Hematopoietic multipotent progenitor cell (in vitro differentiated cells): Measurements from ENCODE around the gene SAG. TPM values are rescaled to one million over a fixed set of nuclear protein-coding genes. Genes with fewer than 3 reads are reported as not detected.
"Not testable (repeated sequence)": the region's sequence is repeated elsewhere in the genome, so short reads cannot be mapped to it uniquely, and the experiment has no call there.

ENCODE experiments used
- DNase-seq, 3 donors: peaks; one replicate each; pipeline ENCODE4 v3.0.0-alpha.2; 2011 to 2015; ENCODE audit warnings: low read depth in 2 of 3, low spot score in 2 of 3
- total RNA-seq: library from RNA; depleted of rRNA; stranded (reverse); fragments of >200 nt; gene quantifications from one replicate; pipeline ENCODE4 v1.2.3, GENCODE V29; 2012

SAG gene
- total RNA-seq, 1 donor, result under 0.01 TPM

GRCh38 chr2:233328922-233329321 lies 21.3 kb downstream of the SAG start:
- no peak for DNase-seq

- no peak for DNase-seq
These were observed 22.0 kb downstream of the SAG start for GRCh38 chr2:233329489-233330135.

- DNase-seq, result peak; percentile 57 to 97 (median 94)
These were observed 23.9 kb downstream of the SAG start for GRCh38 chr2:233331536-233331935.

- DNase-seq, result no peak
These were observed 24.5 kb downstream of the SAG start for GRCh38 chr2:233332125-233332524.

DNA sequence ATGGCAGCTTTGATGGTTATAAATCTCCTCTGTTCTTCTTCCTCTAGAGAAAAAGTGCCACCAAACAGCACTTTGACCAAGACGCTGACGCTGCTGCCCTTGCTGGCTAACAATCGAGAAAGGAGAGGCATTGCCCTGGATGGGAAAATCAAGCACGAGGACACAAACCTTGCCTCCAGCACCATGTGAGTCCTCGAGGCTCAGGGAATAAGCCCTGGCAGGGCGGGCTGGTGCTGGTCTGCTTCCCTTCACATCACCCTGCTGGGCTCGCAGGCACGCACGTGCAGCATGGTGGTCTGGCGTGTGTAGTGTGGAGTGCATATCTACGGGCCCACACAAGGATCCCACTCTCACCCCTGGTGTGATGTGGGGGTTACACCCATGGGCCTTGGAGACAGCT lies 27.3 kb downstream of the SAG start:
- DNase-seq, result no peak

DNA sequence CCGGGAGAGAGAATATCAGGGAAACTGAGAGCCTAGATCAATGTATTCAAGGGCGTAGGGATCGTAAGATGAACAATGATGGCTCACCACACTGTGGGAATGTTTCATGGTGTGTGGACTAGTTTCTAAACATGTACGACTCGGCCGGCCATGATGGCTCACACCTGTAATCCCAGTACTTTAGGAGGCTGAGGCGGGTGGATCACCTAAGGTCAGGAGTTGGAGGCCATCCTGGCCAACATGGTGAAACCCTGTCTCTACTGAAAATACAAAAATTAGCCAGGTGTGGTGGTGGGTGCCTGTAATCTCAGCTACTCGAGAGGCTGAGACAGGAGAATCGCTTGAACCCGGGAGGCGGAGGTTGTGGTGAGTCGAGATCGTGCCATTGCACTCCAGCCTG lies 28.5 kb downstream of the SAG start:
- not testable (repeated sequence) for DNase-seq

- no peak for DNase-seq
These were observed 28.9 kb downstream of the SAG start for GRCh38 chr2:233336541-233336940.

GRCh38 chr2:233338046-233338445 lies 30.4 kb downstream of the SAG start:
- no peak for DNase-seq

- no peak for DNase-seq
These were observed 31.3 kb downstream of the SAG start for GRCh38 chr2:233338812-233339368.

- no peak for DNase-seq
These were observed 31.8 kb downstream of the SAG start for GRCh38 chr2:233339427-233339826.

DNA sequence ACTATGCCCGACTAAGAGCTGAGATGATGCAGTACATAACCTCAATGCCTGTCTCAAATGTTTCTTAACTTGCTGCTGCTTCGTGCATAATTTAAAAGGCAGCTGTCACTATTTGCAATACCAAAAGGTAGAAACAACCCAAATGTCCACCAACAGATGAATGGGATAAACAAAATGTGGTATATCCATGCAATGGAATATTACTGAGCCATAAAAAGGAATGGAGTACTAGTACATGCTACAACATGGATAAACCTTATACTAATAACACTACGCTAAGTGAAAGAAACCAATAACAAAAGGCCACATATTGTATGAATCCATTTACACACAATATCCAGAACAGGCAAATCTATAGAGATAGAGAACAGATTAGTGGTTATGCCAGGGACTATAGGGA lies 33.7 kb downstream of the SAG start:
- DNase-seq, result no peak

- DNase-seq, result no peak
These were observed 34.7 kb downstream of the SAG start for GRCh38 chr2:233342301-233342700.

- no peak for DNase-seq
These were observed 35.6 kb downstream of the SAG start for GRCh38 chr2:233343171-233343705.

DNA sequence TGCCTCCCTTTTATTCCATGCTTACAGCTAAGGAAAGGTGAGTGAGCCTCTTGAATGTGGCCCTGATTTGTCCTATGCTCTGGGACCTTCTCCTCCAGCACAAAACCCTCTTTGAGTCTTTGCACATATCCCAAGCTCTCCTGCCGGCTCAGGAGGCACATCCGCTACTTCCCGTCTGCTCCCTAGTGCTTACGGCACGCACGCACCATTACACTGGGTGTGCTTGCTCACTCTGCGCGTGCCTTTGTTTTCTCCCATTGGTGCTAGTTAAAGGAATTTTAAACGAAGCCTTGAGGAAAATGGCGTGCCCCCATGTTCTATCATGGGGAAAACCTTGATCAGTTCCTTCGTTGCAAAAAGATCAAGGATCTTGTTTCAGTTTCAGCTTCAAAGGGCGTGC lies 38.8 kb downstream of the SAG start:
- DNase-seq, result no peak

DNA sequence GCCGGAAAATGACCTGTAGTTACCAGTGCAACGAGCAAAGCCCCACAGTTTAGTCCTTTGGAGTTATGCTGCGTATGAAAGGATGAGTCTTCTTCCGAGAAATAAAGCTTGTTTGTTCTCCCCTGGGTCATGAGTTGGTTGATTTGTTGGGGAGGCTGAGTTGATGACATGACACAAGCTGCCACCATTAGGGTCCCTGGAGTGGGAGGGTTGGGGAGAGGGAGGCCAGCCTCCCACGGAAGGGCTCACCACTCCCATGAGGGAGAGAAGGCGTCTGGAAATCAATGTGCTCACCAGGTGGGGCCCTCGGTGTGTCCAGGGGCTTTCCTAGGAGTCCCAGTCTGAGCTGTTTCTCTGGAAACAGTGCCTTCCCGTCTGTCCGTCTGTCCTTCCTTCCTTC lies 39.3 kb downstream of the SAG start:
- DNase-seq, result no peak

DNA sequence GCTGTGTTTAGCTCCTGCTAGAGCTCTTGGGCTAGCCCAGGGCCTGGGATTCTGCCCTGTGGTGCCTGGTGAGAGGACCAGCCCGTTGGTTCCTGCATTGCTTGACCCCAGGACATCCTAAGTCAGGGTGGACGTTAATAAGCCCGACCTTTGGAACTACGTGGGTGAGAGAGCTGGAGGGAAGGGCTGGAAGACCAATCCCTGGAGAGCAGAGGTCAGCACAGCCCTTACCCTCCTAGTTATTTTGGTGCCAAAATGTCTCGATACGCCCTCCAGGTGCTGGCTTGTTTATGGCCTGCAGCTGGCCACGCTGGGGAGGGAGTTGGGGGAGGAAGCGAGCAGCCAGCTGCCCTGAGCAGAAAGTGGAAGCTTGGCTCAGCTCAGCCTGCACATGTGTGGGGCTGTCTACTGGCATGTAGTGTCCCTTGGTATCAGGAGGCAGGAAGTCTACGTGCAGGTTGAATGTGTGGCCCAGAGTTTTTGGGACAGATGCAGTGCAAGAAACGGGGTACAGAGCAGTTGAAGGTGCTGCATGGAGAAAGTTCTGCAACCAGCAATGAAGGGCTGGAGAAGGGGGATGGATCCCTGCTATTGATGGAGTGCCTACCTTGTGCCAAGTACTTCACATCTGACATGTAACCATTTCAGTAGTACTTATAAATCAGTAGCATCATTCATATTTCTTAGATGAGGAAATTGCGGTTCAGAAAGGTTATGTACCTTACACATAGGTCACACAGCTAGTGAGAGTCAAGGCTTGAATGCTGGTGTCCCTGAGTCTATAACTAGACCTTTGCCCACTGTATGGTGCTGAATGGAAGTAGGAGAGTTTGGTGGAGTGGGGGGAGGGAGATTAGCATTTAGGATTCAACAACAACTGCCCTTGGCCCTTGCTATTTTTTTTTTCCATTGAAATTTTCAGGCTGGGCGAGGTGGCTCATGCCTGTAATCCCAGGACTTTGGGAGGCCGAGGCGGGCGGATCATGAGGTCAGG lies 41.7 kb downstream of the SAG start:
- peak in 2 of 3 donors; percentile 55 to 82 for DNase-seq

- DNase-seq, result peak in 2 of 3 donors; percentile 58 to 72
These were observed 43.1 kb downstream of the SAG start for GRCh38 chr2:233350708-233351107.

DNA sequence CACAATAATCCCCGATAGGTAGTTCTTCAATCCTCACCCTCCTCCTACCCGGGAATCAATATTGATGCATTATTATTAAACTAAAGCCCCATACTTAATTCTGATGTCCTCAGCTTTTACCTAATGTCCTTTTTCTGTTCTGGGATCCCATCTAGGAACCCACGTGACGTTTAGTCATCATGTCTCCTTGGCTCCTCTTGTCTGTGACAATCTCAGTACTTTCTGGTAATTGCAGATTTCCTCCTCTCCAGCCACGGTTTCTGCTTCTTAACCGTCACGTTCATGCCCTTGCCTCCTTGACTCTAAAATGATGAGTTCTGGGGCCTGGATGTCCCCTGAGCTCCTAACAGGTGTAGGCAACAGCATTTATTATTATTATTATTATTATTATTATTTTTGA lies 43.8 kb downstream of the SAG start:
- no peak for DNase-seq

DNA sequence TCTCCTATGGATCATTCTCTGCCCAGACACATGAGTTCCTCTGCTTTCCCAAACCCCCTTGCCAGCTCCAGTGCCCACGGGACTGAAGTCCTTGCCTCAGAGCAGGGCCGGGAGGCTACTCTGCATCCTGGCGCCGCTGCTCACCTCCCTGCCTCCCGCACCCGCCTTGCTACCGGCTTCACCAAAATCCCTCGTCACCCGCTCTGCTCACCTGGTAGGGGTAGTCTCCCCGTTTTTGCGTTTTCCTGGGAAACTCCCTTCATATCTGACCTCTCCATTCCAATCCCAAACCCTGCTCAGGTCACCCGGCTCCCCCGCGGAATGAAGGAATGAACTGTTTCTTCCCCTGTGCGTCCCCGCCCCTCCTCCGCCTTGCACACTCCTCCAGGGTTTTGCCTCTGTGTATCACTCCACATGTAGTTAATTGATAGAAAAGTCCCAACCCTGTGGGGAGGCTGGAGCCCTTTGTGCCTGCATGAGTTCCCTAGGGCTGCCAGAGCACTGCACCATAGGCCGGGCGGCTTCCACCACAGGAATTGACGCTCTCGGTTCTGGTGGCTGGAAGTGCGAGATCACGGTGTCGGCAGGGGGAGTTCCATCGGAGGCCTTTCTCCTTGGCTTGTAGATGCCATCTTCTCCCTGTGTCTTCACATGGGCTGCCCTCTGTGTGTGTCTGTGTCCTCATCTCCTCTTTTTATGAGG lies 44.7 kb downstream of the SAG start:
- no peak for DNase-seq

DNA sequence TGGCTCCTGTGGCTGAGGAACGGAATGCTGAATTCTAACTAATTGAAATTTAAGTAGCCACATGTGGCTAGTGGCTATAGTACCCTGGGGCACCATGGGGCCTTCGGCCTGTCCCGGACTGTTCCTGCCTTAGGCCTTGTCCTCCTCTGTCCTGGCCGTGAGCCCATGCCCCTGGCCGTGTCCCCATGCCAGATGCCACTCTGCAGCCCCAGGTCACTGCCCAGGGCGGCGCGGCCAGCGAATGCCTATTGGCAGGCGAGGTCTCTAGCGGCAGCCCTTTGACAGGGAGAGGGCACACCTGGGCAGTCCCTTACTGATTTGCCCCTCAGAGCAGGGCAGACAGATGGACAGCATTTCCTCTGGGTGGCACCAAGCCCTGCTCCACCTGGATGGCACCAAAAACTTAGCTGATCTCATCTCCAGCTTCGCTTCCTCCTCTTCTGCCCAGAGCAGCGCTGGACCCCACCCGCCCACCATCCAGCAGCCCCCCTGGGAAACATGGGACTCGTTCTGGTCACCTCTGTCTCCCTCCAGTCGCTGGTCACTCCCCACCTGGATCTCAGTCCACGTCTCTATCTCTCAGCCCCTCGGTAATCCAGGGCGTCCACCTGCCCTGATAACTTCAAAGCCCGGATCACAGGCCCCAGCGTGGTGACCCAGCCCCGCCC lies 45.6 kb downstream of the SAG start:
- DNase-seq, result no peak
